GM19239 (cell line): Measurements from ENCODE around the gene MED8.
"Not testable (repeated sequence)": the region's sequence is repeated elsewhere in the genome, so short reads cannot be mapped to it uniquely, and the experiment has no call there.

ENCODE experiments used
- DNase-seq: peaks from one replicate; pipeline ENCODE4 v3.0.0; 2011; ENCODE audit warnings: low spot score; ENCODE audit not compliant: insufficient read length
- FAIRE-seq: peaks from 2 replicates; lab custom pipeline; 2011; peaks lifted over from hg19 to GRCh38; lab: Jason Lieb, UNC

MED8 gene

DNA sequence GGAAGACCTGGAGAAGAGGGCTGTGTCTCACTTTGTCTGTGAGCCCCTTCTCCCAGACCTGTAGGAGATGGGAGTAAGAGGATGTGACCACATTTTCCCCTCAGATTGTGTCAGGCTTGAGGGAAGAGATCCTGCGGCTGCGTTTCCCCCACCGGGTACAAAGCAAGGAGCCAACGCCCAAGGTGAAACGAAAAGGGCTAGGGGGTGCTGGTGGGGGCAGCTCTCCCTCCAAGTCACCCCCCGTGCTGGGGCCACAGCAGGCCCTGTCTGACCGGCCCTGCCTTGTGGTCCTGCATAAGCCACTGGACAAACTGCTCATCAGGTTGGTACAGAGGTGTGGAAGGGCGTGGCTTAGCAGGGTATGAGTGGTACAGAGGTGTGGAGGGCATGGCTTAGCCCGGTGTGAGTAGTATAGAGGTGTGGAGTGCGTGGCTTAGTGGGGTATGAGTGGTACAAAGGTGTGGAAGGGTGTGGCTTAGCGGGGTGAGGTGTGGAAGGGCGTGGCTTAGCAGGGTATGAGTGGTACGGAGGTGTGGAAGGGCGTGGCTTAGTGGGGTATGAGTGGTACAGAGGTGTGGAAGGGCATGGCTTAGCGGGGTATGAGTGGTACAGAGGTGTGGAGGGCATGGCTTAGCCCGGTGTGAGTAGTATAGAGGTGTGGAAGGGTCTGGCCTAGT is 33.5 kb upstream of the MED8 start:
- DNase-seq (no peak), FAIRE-seq (no peak)

DNA sequence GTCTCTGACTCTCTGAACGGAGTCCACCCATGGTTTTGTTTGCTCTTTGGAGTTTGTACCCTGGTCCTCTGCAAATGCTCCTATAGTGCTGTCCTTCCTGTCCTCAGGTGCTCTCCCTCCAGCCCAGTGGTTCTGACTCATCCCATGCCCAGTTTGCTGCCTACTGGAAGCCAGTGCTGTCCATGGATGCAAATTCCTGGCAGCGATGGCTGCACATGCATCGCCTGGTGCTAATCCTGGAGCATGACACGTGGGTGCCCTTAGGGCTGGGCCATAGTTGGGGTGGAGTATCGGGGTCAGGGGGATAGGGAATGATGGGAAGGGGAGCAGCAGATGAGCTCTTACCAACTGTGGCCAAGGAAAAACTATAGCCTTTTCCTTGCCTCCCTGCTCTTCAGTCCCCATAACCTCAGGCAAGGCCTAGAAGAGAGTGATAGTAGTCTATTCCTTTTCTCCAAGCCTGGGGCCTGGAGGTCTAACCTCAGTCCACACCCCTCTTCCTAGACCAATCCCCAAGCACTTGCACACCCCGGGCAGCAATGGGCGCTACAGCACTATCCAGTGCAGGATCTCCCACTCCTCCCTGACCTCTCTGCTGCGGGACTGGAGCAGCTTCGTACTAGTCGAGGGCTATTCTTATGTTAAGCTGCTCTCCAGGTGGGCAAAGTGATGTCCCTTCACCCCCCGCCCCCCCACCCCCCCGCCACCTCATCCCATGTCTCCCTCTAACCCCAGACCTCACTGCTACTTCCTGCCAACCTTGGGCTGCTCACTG is 32.6 kb upstream of the MED8 start:
- no peak for DNase-seq
- FAIRE-seq: no peak

DNA sequence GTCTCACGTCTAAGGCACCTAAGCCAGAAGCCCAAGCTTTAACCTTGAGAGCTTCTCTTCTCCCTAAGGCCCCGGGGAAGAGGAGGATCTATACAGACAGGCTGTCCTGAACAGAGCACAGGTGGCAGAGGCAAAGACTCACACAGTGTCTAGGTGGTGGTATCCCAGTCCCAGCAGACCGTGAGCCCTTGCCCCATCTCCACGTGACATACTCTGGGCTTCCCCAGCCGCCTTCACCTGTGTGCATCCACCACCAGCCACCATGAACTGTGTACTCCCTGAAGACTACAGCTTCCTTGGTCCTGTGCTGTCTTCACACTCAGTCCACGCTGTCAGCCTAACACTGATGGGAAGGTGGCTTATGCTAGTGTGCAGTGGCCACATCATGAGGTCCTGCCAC is 31.8 kb upstream of the MED8 start:
- FAIRE-seq (no peak), DNase-seq (no peak)

DNA sequence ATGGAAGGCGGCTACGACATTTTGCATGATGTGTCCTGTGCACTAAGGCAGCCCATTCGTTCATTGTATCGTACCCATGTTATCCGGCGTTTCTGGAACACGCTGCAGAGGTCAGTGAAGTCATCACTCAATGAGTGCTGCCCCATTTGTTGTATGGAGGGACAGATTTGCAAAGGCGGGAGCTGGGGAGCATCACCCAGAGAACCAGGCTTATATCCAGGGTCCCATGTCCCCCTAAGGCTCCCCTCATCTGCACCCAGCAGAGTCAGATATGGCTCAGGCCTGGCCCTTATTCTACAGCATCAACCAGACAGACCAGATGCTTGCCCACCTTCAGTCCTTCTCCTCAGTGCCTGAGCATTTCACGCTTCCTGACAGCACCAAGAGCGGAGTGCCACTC is 31.3 kb upstream of the MED8 start:
- no peak for DNase-seq
- FAIRE-seq: no peak

DNA sequence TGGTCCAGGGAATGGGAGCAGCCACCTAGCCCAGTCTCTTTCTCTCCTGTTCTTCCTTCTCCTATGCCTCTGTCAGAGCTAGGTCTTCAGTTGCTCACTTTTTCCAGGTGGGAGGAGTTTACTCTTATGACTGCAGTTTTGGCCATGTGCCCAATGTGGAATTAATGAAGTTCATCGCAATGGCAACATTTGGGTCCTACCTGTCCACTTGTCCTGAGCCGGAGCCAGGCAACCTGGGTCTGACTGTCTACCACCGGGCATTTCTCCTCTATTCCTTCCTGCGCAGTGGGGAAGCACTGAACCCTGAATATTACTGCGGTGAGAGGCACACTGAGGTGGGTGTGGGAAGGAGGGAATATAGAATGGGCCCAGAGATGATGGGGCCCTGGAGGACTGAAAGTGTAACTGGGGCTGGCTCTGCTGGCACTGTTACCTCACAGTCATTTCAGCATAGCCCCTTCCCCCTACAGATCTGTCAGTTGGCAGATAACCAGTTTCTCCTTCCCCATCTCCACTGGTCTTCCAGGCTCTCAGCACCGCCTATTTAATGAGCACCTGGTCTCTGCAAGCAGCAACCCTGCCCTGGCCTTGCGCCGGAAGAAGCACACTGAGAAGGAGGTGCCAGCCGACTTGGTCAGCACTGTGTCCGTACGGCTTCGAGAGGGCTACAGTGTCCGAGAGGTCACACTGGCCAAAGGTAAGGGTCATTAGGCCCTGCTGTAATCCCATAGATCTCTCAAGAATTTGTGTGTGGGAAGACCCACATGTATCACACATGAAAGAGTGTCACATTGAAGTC is 30.2 kb upstream of the MED8 start:
- no peak for FAIRE-seq
- DNase-seq: no peak

DNA sequence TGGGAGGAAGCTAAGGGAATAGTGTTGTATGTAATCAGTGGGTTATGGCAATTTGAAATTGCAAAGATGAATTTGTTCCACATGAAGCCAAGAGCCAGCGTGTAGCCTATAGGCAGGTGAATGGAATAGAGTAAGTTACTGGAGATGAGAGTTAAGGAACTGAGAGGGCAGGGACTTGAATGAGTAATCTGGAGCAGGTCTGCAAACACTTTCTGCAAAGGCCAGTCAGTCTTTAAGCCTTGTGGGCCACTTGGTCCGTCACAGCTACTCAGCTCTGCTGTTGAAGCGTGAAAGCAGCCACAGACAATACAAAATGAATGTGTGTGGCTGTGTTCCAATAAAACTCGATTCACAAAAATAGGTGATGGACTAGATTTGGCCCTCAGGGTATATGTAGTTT is 29.3 kb upstream of the MED8 start:
- DNase-seq: no peak
- FAIRE-seq: no peak

DNA sequence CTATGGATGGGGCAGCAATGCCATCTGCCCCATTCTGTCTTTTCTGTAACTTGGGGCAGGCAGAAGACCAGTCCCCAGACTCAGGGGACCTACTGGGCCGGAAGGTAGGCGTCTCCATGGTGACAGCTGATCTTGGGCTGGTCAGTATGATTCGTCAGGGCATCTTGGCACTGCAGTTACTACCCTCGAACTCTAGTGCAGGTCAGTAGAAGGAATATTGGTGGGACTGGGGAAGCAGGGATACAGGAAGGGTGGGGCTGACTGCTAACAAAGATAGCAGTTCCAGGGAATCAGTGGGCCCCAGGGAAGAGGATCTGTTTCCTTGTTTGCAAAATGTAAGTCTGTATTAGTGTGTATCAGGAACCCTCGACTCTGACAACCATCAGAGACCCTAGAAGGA is 26.3 kb upstream of the MED8 start:
- FAIRE-seq: no peak
- no peak for DNase-seq

DNA sequence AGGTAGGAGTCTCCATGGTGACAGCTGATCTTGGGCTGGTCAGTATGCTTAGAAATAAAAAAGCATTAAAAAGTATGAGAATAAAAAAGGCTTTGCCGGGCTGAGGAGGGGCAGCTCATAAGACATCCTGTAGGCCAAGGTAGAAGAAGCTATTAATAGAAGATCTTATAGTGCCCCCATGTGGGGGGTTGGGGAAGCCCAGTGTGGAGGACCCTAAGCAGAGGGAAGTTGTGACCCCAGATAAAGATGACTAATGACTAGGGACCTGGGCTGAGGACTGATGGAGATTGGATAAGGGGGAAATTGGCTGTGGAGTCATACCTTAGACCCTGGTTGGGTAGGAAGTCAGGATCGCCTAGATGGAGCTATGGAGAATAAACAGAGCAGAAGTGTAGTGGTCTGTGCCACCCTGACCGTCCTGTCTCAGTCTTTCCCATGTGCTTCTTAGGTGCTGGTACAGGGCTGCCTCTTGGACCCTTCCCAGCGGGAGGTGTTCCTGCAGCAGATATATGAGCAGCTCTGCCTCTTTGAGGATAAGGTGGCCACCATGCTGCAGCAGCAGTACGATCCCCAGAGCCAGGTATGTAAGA is 25.1 kb upstream of the MED8 start:
- FAIRE-seq (no peak), DNase-seq (peak; percentile 33)

DNA sequence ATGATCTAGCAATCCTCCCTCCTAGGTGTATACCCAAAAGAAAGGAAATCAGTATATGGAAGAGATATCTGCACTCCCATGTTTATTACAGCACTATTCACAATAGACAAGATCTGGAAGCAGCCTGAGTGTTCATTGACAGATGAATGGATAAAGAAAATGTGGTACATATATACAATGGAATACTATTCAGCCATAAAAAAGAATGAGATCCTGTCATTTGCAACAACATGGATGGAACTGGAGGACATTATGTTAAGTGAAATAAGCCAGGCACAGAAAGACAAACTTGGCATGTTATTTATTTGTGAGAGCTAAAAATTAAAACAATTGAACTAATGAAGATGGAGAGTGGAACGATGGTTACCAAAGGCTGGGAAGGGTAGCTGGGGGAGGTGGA is 23.8 kb upstream of the MED8 start:
- FAIRE-seq, DNase-seq: not testable (repeated sequence)

DNA sequence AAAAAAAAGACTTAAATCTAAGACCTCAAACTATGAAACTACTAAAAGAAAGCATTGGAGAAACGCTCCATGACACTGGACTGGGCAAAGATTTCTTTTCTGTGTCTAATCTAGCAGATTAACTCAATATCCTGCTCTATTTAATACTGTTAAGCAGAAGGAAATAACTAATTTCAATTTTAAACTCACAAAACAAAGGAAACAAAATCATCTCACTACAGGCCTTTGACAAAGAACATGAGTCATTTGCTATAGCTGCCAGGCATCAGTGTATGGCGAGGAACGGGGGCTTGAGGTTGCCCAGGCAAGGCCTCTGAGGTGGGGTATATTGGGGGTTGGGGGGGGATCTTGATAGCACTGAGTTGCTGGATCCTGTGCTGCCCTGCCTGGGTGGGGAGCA is 21.0 kb upstream of the MED8 start:
- DNase-seq (no peak), FAIRE-seq (no peak)

DNA sequence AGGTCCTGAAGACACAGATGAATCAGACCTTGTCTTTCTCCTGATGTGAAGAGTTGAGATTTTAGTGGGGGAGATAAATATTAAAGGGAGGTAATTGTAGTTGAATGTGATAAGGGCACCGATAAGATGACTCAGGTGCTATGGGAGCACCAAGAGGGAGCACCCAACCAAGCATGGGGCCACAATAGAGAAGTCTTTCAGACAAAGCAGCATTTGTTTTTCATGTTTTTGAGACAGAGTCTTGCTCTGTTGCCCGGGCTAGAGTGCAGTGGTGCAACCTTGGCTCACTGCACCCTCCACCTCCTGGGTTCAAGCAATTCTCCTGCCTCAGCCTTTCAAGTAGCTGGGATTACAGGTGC is 16.3 kb upstream of the MED8 start:
- no peak for FAIRE-seq
- DNase-seq: no peak

DNA sequence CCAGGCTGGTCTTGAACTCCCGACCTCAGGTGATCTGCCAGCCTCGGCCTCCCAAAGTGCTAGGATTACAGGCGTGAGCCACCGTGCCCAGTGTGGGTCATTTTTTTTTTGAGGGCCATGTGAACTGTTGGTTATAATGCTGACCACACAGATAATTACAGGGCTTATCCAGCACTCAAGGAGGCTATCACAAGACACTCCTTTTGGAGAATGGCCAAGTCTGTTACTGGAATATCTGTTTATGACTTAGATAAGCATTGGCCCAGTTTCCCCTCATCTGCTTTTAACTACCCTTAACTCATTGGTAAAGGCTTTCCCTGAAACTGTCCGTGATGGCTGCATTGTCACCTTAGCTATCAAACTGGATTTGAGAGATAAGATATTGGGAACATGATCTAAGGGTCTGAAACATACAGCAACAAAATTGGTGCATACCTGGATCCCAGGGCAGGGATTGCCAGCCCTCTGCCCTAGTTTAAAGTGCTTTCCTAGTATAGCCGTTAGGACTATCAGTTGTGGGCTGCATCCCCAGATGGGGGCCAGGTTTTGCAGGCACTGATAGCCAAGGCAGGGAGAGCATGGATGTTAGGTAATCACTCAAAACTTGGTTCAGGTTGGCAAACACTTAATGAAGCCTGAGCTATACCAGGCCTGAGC is 15.7 kb upstream of the MED8 start:
- DNase-seq (no peak), FAIRE-seq (no peak)

DNA sequence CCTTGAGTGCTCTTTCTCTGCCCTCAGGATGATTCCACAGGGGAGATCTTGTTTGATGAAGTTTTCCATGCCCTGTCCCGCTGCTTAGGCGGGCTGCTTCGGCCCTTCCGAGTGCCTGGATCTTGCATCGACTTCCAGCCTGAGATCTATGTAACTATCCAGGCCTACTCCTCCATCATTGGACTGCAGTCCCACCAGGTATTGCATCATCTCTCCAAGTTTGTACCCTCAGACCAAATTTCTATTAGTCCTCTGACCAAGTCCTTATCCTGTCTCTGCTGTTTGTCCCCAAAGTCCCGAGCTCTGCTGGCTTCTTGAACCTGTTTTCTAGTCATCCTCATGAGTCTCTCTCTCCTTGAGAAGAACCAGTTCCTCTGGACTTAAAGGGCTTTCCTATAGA is 14.8 kb upstream of the MED8 start:
- no peak for DNase-seq
- no peak for FAIRE-seq

DNA sequence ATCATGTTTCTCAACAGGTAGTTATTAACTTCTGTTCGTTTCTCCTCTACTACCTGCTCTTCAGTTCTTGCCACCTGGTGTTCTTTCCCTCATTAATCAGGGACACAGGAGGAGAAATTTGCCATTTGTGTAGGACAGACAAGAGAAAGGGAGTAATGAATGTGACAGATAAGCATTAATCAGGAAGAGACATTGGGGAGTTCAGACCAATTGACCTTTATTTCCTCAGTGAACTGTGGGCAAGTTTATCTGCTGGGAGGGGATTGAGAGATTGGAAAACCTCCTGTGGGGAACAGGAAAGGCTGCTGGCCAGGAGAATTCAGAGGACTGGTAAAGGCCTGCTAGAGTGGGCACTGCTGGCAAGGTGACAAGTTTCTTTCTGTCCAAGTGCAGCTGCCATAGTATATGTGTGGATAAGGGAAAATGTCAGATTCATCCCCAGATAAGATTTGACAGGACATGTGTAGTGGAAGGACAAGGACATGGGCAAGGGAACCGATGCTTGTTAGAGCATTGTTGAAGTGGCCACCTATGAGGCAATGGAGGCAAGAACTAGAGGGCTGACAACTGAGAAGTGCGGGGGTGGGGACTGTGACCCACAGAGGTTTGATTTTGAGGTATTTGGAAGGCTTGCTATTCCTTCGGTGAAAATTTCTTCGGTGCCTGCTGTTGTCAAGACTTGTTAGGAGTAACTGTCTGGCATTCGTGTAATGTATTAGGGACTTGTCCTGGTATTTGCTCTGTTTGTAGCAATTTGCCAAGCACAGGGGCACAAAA is 12.7 kb upstream of the MED8 start:
- FAIRE-seq (no peak), DNase-seq (no peak)

DNA sequence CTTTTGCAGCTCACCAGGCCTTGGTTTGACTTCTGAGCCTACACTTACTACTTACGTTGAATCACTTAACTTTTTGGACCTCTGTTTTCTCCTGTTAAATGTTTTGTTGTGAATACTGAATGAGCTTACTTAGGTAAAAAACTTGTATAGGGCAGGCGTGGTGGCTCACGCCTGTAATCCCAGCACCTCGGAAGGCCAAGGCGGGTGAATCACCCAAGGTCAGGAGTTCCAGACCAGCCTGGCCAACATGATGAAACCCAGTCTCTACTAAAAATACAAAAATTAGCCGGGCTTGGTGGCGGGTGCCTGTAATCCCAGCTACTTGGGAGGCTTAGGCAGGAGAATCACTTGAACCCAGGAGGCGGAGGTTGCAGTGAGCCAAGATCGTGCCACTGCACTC is 10.8 kb upstream of the MED8 start:
- FAIRE-seq, DNase-seq: not testable (repeated sequence)

DNA sequence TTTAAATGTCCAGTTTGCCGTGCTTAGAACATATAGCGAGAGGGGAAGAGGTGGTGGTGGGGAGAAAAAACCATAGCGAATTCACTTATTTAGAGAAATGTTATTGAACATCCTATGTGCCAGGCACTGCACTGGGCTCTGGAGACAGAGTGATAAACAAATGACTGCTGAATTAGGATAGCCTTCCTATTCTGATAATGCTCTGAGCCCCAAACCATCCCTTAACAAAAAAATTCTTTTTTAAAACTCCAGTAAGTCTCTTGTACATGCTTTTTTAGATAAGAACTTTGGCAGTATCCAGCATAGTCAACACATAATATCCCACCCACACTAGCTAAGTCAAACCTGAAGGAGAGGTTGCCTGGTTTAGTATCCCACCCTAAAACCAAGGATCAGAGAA is 8.6 kb upstream of the MED8 start:
- DNase-seq: no peak
- no peak for FAIRE-seq

DNA sequence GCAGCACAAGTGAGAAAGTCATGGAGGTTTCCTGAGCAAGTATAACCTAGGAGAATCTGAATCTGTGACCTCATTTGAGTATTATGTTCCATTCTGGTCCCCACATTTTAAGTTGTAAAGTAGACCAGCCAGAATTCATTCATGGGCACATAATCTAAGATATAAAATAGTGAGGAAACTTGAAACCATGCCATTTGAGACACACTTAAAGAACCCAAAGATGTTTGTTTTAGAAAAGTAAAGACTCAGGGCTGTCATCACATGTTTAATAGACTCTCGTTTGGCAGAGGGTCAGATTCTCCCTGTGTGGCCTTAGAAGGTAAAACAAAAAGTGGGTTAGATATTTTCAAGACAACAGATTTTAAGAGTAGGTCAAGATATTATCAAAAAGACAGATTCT is 6.5 kb upstream of the MED8 start:
- FAIRE-seq (no peak), DNase-seq (no peak)

DNA sequence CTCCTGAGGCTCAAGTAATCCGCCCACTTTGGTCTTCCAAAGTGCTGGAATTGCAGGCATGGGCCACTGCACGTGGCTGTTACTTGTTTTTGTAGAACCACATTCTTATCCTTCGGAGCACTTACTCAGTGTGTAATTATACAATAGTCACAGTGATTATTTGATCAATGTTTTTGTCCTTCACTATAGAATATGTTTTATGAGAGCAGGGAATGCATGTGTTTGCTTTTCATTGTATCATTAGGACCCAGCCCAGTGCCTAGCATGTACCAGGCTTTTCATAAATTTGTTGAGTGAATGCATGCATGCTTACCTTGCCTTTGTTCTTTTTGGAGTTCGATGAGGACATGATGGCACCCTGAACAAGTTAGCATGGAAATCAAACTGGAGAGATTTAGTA is 5.9 kb upstream of the MED8 start:
- DNase-seq (no peak), FAIRE-seq (no peak)

DNA sequence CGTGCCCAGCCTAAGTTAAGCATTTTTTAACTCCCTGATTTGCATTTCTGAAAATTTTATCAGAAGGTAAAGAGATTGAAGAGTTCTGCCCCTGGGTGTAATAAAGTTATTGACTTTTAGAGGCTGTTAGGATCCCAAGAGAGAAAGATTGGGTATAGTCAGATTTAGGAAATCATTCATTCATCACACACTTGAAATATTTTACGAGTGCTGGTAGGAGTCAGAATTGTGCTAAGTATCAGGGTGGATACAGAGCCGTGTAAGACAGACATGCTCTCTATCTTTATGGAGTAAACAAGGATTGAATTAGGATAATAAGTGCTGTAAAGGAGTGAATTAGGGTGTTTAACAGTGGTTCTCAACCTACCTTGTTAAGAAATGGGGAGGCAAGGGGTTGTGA is 3.1 kb upstream of the MED8 start:
- FAIRE-seq (no peak), DNase-seq (no peak)

DNA sequence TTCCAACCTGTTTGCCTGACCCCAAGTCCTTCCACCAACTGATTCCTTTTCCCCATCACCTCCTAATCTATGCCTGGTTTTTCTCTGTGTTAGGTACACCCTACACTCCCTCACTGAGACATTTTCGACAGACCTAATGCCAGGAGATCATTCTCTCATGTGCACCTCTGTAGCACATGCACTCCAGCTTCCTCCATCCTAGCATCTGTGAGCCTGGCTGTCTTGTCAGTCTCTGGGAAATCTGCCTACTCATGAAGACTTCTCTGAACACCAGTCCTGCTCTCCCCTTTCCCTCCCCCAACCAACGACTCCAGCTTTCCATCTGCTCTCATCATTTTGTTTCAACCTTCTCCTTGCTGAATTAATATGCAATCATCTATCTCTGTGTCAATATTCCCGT is 987 bp downstream of the MED8 start:
- FAIRE-seq (peak; percentile 48), DNase-seq (no peak)
